ENCODE measurements around the gene FCHO2.

The FCHO2 gene

GRCh38 chr5:73028991-73029595 lies 73.3 kb downstream of the FCHO2 start:
- no peaks in the 10 kb centered on the region for H3K36me3 ChIP-seq (ENCODE audit: control insufficient read depth, insufficient read depth, low read length)
- H3K4me3 ChIP-seq (replicated peaks; ENCODE audit: low read depth, low read length) = no peak overlapping the region
- no peak for DNase-seq (ENCODE audit: extremely low read depth, insufficient read length)
- no peaks in the 10 kb centered on the region for H3K27me3 ChIP-seq (replicated peaks; ENCODE audit: control insufficient read depth, insufficient read depth, low read length)
- TF ChIP-seq, protein P1, sequence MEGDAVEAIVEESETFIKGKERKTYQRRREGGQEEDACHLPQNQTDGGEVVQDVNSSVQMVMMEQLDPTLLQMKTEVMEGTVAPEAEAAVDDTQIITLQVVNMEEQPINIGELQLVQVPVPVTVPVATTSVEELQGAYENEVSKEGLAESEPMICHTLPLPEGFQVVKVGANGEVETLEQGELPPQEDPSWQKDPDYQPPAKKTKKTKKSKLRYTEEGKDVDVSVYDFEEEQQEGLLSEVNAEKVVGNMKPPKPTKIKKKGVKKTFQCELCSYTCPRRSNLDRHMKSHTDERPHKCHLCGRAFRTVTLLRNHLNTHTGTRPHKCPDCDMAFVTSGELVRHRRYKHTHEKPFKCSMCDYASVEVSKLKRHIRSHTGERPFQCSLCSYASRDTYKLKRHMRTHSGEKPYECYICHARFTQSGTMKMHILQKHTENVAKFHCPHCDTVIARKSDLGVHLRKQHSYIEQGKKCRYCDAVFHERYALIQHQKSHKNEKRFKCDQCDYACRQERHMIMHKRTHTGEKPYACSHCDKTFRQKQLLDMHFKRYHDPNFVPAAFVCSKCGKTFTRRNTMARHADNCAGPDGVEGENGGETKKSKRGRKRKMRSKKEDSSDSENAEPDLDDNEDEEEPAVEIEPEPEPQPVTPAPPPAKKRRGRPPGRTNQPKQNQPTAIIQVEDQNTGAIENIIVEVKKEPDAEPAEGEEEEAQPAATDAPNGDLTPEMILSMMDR (IDR thresholded peaks at IDR 0.05; ENCODE audit: insufficient read depth, low read length, poor library complexity, severe bottlenecking) = no peak

- no peak for DNase-seq (ENCODE audit: extremely low read depth, insufficient read length)
- Histone ChIP-seq H3K4me3 (replicated peaks; ENCODE audit: low read depth, low read length) (no peak overlapping the region), H3K36me3 (ENCODE audit: control insufficient read depth, insufficient read depth, low read length) (no peaks in the 10 kb centered on the region), H3K27me3 (replicated peaks; ENCODE audit: control insufficient read depth, insufficient read depth, low read length) (no peaks in the 10 kb centered on the region)
- TF ChIP-seq, protein P1 (IDR thresholded peaks at IDR 0.05; ENCODE audit: insufficient read depth, low read length, poor library complexity, severe bottlenecking) = no peak
Measured at GRCh38 chr5:73030531-73030930, 74.7 kb downstream of the FCHO2 start.

- H3K36me3 ChIP-seq (ENCODE audit: control insufficient read depth, insufficient read depth, low read length) = no peaks in the 10 kb centered on the region
- H3K27me3 ChIP-seq (replicated peaks; ENCODE audit: control insufficient read depth, insufficient read depth, low read length) = no peaks in the 10 kb centered on the region
- no peak overlapping the region for H3K4me3 ChIP-seq (replicated peaks; ENCODE audit: low read depth, low read length)
- DNase-seq (ENCODE audit: extremely low read depth, insufficient read length) = no peak
- TF ChIP-seq, protein P1 (IDR thresholded peaks at IDR 0.05; ENCODE audit: insufficient read depth, low read length, poor library complexity, severe bottlenecking) = no peak
Measured at GRCh38 chr5:73030995-73031394, 75.2 kb downstream of the FCHO2 start.

- Histone ChIP-seq H3K36me3 (ENCODE audit: control insufficient read depth, insufficient read depth, low read length) (no peaks in the 10 kb centered on the region), H3K27me3 (replicated peaks; ENCODE audit: control insufficient read depth, insufficient read depth, low read length) (no peaks in the 10 kb centered on the region), H3K4me3 (replicated peaks; ENCODE audit: low read depth, low read length) (no peak overlapping the region)
- DNase-seq (ENCODE audit: extremely low read depth, insufficient read length) = no peak
- TF ChIP-seq, protein P1 (IDR thresholded peaks at IDR 0.05; ENCODE audit: insufficient read depth, low read length, poor library complexity, severe bottlenecking) = no peak
Measured at GRCh38 chr5:73031839-73032238, 76.0 kb downstream of the FCHO2 start.

- no peaks in the 10 kb centered on the region for H3K36me3 ChIP-seq (ENCODE audit: control insufficient read depth, insufficient read depth, low read length)
- no peak overlapping the region for H3K4me3 ChIP-seq (replicated peaks; ENCODE audit: low read depth, low read length)
- H3K27me3 ChIP-seq (replicated peaks; ENCODE audit: control insufficient read depth, insufficient read depth, low read length) = no peaks in the 10 kb centered on the region
- TF ChIP-seq, protein P1 (IDR thresholded peaks at IDR 0.05; ENCODE audit: insufficient read depth, low read length, poor library complexity, severe bottlenecking) = no peak
- DNase-seq (ENCODE audit: extremely low read depth, insufficient read length) = no peak
Measured at GRCh38 chr5:73032635-73033034, 76.8 kb downstream of the FCHO2 start.

- no peak for DNase-seq (ENCODE audit: extremely low read depth, insufficient read length)
- TF ChIP-seq, protein P1 (IDR thresholded peaks at IDR 0.05; ENCODE audit: insufficient read depth, low read length, poor library complexity, severe bottlenecking) = no peak
- no peaks in the 10 kb centered on the region for H3K27me3 ChIP-seq (replicated peaks; ENCODE audit: control insufficient read depth, insufficient read depth, low read length)
- H3K4me3 ChIP-seq (replicated peaks; ENCODE audit: low read depth, low read length) = no peak overlapping the region
- H3K36me3 ChIP-seq (ENCODE audit: control insufficient read depth, insufficient read depth, low read length) = no peaks in the 10 kb centered on the region
Measured at GRCh38 chr5:73037545-73037944, 81.7 kb downstream of the FCHO2 start.
